Keratinocyte (primary cell): ENCODE measurements around the gene LANCL2.

Source experiments
- CTCF ChIP-seq, 3 experiments: IDR thresholded peaks in 1 of 3; conservative IDR thresholded peaks in 1 of 3; optimal IDR thresholded peaks in 1 of 3; 2 replicates in 2 of 3; 3 replicates in 1 of 3; pipeline versions ENCODE3 to v1.5.1; 2011; ENCODE audit warnings: low read length in 3 of 3, mild to moderate bottlenecking in 3 of 3, moderate library complexity in 2 of 3, control low read depth in 1 of 3, inconsistent platforms in 1 of 3; ENCODE audit not compliant: insufficient read depth in 2 of 3; ENCODE audit errors: extremely low read depth in 1 of 3
- EZH2 ChIP-seq: IDR thresholded peaks from one replicate; pipeline ENCODE4 v1.6.1; 2012; ENCODE audit warnings: inconsistent platforms, mild to moderate bottlenecking, low read length, moderate library complexity

- TF ChIP-seq CTCF (optimal IDR thresholded peaks at IDR 0.05 in 1 of 3, IDR thresholded peaks at IDR 0.05 in 1 of 3, conservative IDR thresholded peaks at IDR 0.05 in 1 of 3; ENCODE audit: extremely low read depth in 1 of 3, insufficient read depth in 2 of 3, low read length in 3 of 3) (no peak), EZH2 (no peak)
Measured at GRCh38 chr7:55483046-55483445, 117.9 kb downstream of the LANCL2 start.
